ENCODE measurements around the gene EIF2D. TPM values are rescaled to one million over a fixed set of nuclear protein-coding genes. Genes with fewer than 3 reads are reported as not detected.

The EIF2D gene
- total RNA-seq, 4 donors from 2014 or later, result 40.3 to 50.0 (median 47.9) TPM

GRCh38 chr1:206575894-206576737, 36.1 kb downstream of the EIF2D start:
- Histone ChIP-seq H3K27ac (replicated peaks in 1 of 4) (peak overlapping the region in 3 of 4 donors; percentile 18 to 59 (median 56)), H3K27me3 (no peaks in the 10 kb centered on the region), H3K9me3 (no peaks in the 10 kb centered on the region), H3K4me3 (no peak overlapping the region), H3K4me1 (peaks cover 10 to 30% (median 21%) of the 10 kb centered on the region in 4 donors), H3K36me3 (peaks cover 0 to 12% (median 0%) of the 10 kb centered on the region in 4 donors)
- no peak for DNase-seq (ENCODE audit: extremely low spot score)
- no peak for TF ChIP-seq EP300 (IDR thresholded peaks at IDR 0.05)
- TF ChIP-seq CTCF (IDR thresholded peaks at IDR 0.05), result no peak
- TF ChIP-seq POLR2AphosphoS5 (IDR thresholded peaks at IDR 0.05), result no peak
- intact Hi-C loops (cut with DNase I), result no loop called here
- 90% methylated on average over 3 of the region's 3 CpGs for WGBS

GRCh38 chr1:206575165-206575893, 36.9 kb downstream of the EIF2D start:
- H3K27ac ChIP-seq (replicated peaks in 1 of 4), result peak overlapping the region in 3 of 4 donors; percentile 18 to 59 (median 56)
- no peaks in the 10 kb centered on the region for H3K27me3 ChIP-seq
- no peak for TF ChIP-seq POLR2AphosphoS5 (IDR thresholded peaks at IDR 0.05)
- TF ChIP-seq EP300 (IDR thresholded peaks at IDR 0.05), result no peak
- no peak for TF ChIP-seq POLR2A (IDR thresholded peaks at IDR 0.05; ENCODE audit: low read depth)
- TF ChIP-seq CTCF (IDR thresholded peaks at IDR 0.05), result no peak
- no peak overlapping the region for H3K4me3 ChIP-seq
- WGBS, result 49% methylated on average over 11 of the region's 11 CpGs
- peaks cover 10 to 30% (median 21%) of the 10 kb centered on the region in 4 donors for H3K4me1 ChIP-seq
- H3K36me3 ChIP-seq, result peaks cover 0 to 8% (median 0%) of the 10 kb centered on the region in 4 donors
- H3K9me3 ChIP-seq, result no peaks in the 10 kb centered on the region
- no peak for DNase-seq (ENCODE audit: extremely low spot score)
- intact Hi-C loops (cut with DNase I), result no loop called here

GRCh38 chr1:206573762-206574161, 38.5 kb downstream of the EIF2D start:
- Histone ChIP-seq H3K27me3 (no peaks in the 10 kb centered on the region), H3K4me3 (no peak overlapping the region), H3K27ac (replicated peaks in 1 of 4) (no peak overlapping the region), H3K4me1 (peaks cover 10 to 30% (median 21%) of the 10 kb centered on the region in 4 donors), H3K9me3 (no peaks in the 10 kb centered on the region), H3K36me3 (no peaks in the 10 kb centered on the region)
- no peak for TF ChIP-seq POLR2A (IDR thresholded peaks at IDR 0.05; ENCODE audit: low read depth)
- TF ChIP-seq POLR2AphosphoS5 (IDR thresholded peaks at IDR 0.05), result no peak
- no peak for TF ChIP-seq EP300 (IDR thresholded peaks at IDR 0.05)
- no peak for TF ChIP-seq CTCF (IDR thresholded peaks at IDR 0.05)
- no peak for DNase-seq (ENCODE audit: extremely low spot score)
- WGBS, result 97% methylated on average over 4 of the region's 4 CpGs
- intact Hi-C loops (cut with DNase I), result no loop called here

- no peak for TF ChIP-seq CTCF (IDR thresholded peaks at IDR 0.05)
- no peak for TF ChIP-seq POLR2A (IDR thresholded peaks at IDR 0.05; ENCODE audit: low read depth)
- no peak for TF ChIP-seq EP300 (IDR thresholded peaks at IDR 0.05)
- TF ChIP-seq POLR2AphosphoS5 (IDR thresholded peaks at IDR 0.05), result no peak
- Histone ChIP-seq H3K36me3 (no peaks in the 10 kb centered on the region), H3K27ac (replicated peaks in 1 of 4) (no peak overlapping the region), H3K4me1 (peaks cover 10 to 30% (median 21%) of the 10 kb centered on the region in 4 donors), H3K4me3 (no peak overlapping the region), H3K27me3 (no peaks in the 10 kb centered on the region), H3K9me3 (no peaks in the 10 kb centered on the region)
- intact Hi-C loops (cut with DNase I), result no loop called here
- WGBS, result 85% methylated on average over 4 of the region's 4 CpGs
- DNase-seq (ENCODE audit: extremely low spot score), result no peak
Measured at GRCh38 chr1:206573319-206573718, 38.9 kb downstream of the EIF2D start.
